Chondrocyte (in vitro differentiated cells): ENCODE measurements around the gene RNF113A. TPM values are rescaled to one million over a fixed set of nuclear protein-coding genes. Genes with fewer than 3 reads are reported as not detected.

Experiments used
- DNase-seq: peaks from one replicate; pipeline ENCODE4 v3.0.0; 2021; ENCODE audit warnings: mixed read lengths, low spot score
- H3K27ac Mint-ChIP-seq: one replicate; pipeline ENCODE4 v1.8.0; 2021; ENCODE audit warnings: mild to moderate bottlenecking, moderate library complexity, mixed read lengths; ENCODE audit not compliant: unreplicated experiment
- H3K27me3 Mint-ChIP-seq: 2 replicates; pipeline ENCODE4 v1.8.0; 2021; ENCODE audit warnings: low read depth, mixed read lengths
- H3K36me3 Mint-ChIP-seq: 2 replicates; pipeline ENCODE4 v1.8.0; 2021; ENCODE audit warnings: low read depth, mixed read lengths
- H3K4me1 Mint-ChIP-seq: 2 replicates; pipeline ENCODE4 v1.8.0; 2021; ENCODE audit warnings: low read depth, mild to moderate bottlenecking, mixed read lengths
- H3K4me3 Mint-ChIP-seq: one replicate; pipeline ENCODE4 v1.8.0; 2021; ENCODE audit warnings: mild to moderate bottlenecking, moderate library complexity, mixed read lengths; ENCODE audit not compliant: unreplicated experiment
- H3K9me3 Mint-ChIP-seq: 2 replicates; pipeline ENCODE4 v1.8.0; 2021; ENCODE audit warnings: low read depth, mixed read lengths
- CTCF ChIP-seq: fragments of 200-600 bp; sonication (generic); IDR thresholded peaks from 2 replicates; pipeline ENCODE4 v1.5.0; 2021; ENCODE audit warnings: antibody characterized with exemption, mild to moderate bottlenecking, moderate library complexity
- long read RNA-seq: library from polyadenylated mRNA; stranded (forward); transcript quantifications from one replicate; pipeline ENCODE4 v2.0.0, GENCODE V29; 2021
- total RNA-seq: library from RNA; stranded (reverse); gene quantifications from 3 replicates; pipeline ENCODE4 v1.2.1, GENCODE V29; 2021

The RNF113A gene
- 12.7 to 17.4 TPM (median 14.8 TPM) in 3 replicates for total RNA-seq
- long read RNA-seq, transcript RNF113A-201 (1 exons, 1,353 nt) = major isoform, 30 of 30 reads
- long read RNA-seq, partial matches to known transcripts = 0 of 30 reads
- long read RNA-seq, other reads (novel, unspliced or antisense) = 0 of 30 reads

GRCh38 chrX:119871599-119872395 lies at the start of gene RNF113A, which contains the start of gene NDUFA1:
Gene RNF113A (minus strand): TSS chrX:119871733. CDS start chrX:119871613, 120 bp downstream.
Gene NDUFA1 (plus strand): TSS chrX:119871832. CDS start chrX:119871912, 80 bp downstream.
- Mint-ChIP-seq H3K9me3 (no peaks in the 10 kb centered on the region), H3K4me1 (peaks cover 18% of the 10 kb centered on the region), H3K27ac (peak within 1 kb of the TSS; percentile 96), H3K27me3 (no peaks in the 10 kb centered on the region), H3K36me3 (peaks cover 1% of the 10 kb centered on the region), H3K4me3 (peak within 1 kb of the TSS; percentile 86)
- no peak for TF ChIP-seq CTCF
- DNase-seq = no peak

GRCh38 chrX:119919835-119920585 lies 48.5 kb upstream of the RNF113A start:
- no peak for TF ChIP-seq CTCF
- DNase-seq = no peak
- no peaks in the 10 kb centered on the region for H3K27me3 Mint-ChIP-seq
- H3K9me3 Mint-ChIP-seq = peaks cover 5% of the 10 kb centered on the region
- H3K4me3 Mint-ChIP-seq = no peak overlapping the region
- H3K36me3 Mint-ChIP-seq = peaks cover 2% of the 10 kb centered on the region
- H3K4me1 Mint-ChIP-seq = no peaks in the 10 kb centered on the region
- H3K27ac Mint-ChIP-seq = no peak overlapping the region

GRCh38 chrX:119917877-119918276 lies 46.3 kb upstream of the RNF113A start:
- Mint-ChIP-seq H3K36me3 (no peaks in the 10 kb centered on the region), H3K9me3 (peaks cover 4% of the 10 kb centered on the region), H3K27ac (no peak overlapping the region), H3K27me3 (no peaks in the 10 kb centered on the region), H3K4me1 (no peaks in the 10 kb centered on the region), H3K4me3 (no peak overlapping the region)
- no peak for TF ChIP-seq CTCF
- peak; percentile 15 for DNase-seq

- Mint-ChIP-seq H3K9me3 (peaks cover 6% of the 10 kb centered on the region), H3K36me3 (no peaks in the 10 kb centered on the region), H3K4me1 (no peaks in the 10 kb centered on the region), H3K4me3 (no peak overlapping the region), H3K27ac (no peak overlapping the region), H3K27me3 (no peaks in the 10 kb centered on the region)
- TF ChIP-seq CTCF = no peak
- peak; percentile 54 for DNase-seq
Observed at GRCh38 chrX:119916310-119916709, 44.8 kb upstream of the RNF113A start.

- H3K4me3 Mint-ChIP-seq = no peak overlapping the region
- no peak for DNase-seq
- no peak overlapping the region for H3K27ac Mint-ChIP-seq
- peaks cover 10% of the 10 kb centered on the region for H3K9me3 Mint-ChIP-seq
- H3K36me3 Mint-ChIP-seq = no peaks in the 10 kb centered on the region
- H3K4me1 Mint-ChIP-seq = no peaks in the 10 kb centered on the region
- no peak for TF ChIP-seq CTCF
- H3K27me3 Mint-ChIP-seq = no peaks in the 10 kb centered on the region
Observed at GRCh38 chrX:119900976-119901375, 29.4 kb upstream of the RNF113A start.
